Activated naive CD4-positive, alpha-beta T cell treated with anti-CD3 and anti-CD28 coated beads, Interleukin-2, amount 10 ng/mL, durations not matched to agents 7 days and 5 days (primary cell): ENCODE measurements around the gene KDM2A.

Experiments
- CTCF ChIA-PET: fragments of 350-600 bp; sonication (Branson Sonifier 250); formaldehyde crosslinking; loops from one replicate; lab custom pipeline; 2021; ENCODE audit warnings: antibody characterized with exemption; lab: Charles Lee
- DNase-seq: peaks from one replicate; pipeline ENCODE4 v3.0.0-alpha.2; 2020
- H3K27ac Mint-ChIP-seq: one replicate; pipeline ENCODE4 v1.8.0; 2021; ENCODE audit warnings: mild to moderate bottlenecking, moderate library complexity, mixed read lengths
- H3K27me3 Mint-ChIP-seq: one replicate; pipeline ENCODE4 v1.8.0; 2021; ENCODE audit warnings: mild to moderate bottlenecking, mixed read lengths
- H3K36me3 Mint-ChIP-seq: one replicate; pipeline ENCODE4 v1.8.0; 2021; ENCODE audit warnings: mixed read lengths
- H3K4me1 Mint-ChIP-seq: one replicate; pipeline ENCODE4 v1.8.0; 2021; ENCODE audit warnings: mixed read lengths
- H3K4me3 Mint-ChIP-seq: one replicate; pipeline ENCODE4 v1.8.0; 2021; ENCODE audit warnings: mild to moderate bottlenecking, moderate library complexity, mixed read lengths
- H3K9me3 Mint-ChIP-seq: one replicate; pipeline ENCODE4 v1.8.0; 2021; ENCODE audit warnings: mixed read lengths

KDM2A gene

GRCh38 chr11:67240576-67241389 lies 121.7 kb downstream of the KDM2A start:
- peak; percentile 88 for DNase-seq
- H3K4me1 Mint-ChIP-seq, result peaks cover 50% of the 10 kb centered on the region
- peak overlapping the region; percentile 96 for H3K4me3 Mint-ChIP-seq
- peaks cover 53% of the 10 kb centered on the region for H3K36me3 Mint-ChIP-seq
- H3K9me3 Mint-ChIP-seq, result no peaks in the 10 kb centered on the region
- CTCF ChIA-PET, result interaction anchor here (0.9 to 1.5 kb wide), 5 partner anchors 12 to 145 kb away, joined by 3 to 8 read pairs (median 5); no protein-coding TSS in a partner anchor
- H3K27me3 Mint-ChIP-seq, result no peaks in the 10 kb centered on the region
- peak overlapping the region; percentile 99 for H3K27ac Mint-ChIP-seq

- H3K27ac Mint-ChIP-seq, result peak overlapping the region; percentile 58
Measured at GRCh38 chr11:67242548-67242947, 123.5 kb downstream of the KDM2A start.

GRCh38 chr11:67243051-67243450 lies 124.0 kb downstream of the KDM2A start:
- no peaks in the 10 kb centered on the region for H3K9me3 Mint-ChIP-seq
- CTCF ChIA-PET, result interaction anchor here (1.0 kb wide), 1 partner anchor 11 kb away, joined by 3 read pairs; no protein-coding TSS in a partner anchor
- no peak for DNase-seq
- H3K27me3 Mint-ChIP-seq, result no peaks in the 10 kb centered on the region
- no peak overlapping the region for H3K27ac Mint-ChIP-seq
- H3K4me3 Mint-ChIP-seq, result peak overlapping the region; percentile 96
- peaks cover 62% of the 10 kb centered on the region for H3K36me3 Mint-ChIP-seq
- peaks cover 48% of the 10 kb centered on the region for H3K4me1 Mint-ChIP-seq

More at GRCh38 chr11:67242548-67242947, 123.5 kb downstream of the KDM2A start:
- no peaks in the 10 kb centered on the region for H3K27me3 Mint-ChIP-seq
- peaks cover 48% of the 10 kb centered on the region for H3K4me1 Mint-ChIP-seq
- H3K36me3 Mint-ChIP-seq, result peaks cover 58% of the 10 kb centered on the region
- CTCF ChIA-PET, result no interaction called here
- DNase-seq, result no peak
- H3K9me3 Mint-ChIP-seq, result no peaks in the 10 kb centered on the region
- peak overlapping the region; percentile 96 for H3K4me3 Mint-ChIP-seq

GRCh38 chr11:67245046-67245445 lies 126.0 kb downstream of the KDM2A start:
- peaks cover 81% of the 10 kb centered on the region for H3K36me3 Mint-ChIP-seq
- CTCF ChIA-PET, result interaction anchor here (0.9 kb wide), 1 partner anchor 75 kb away, joined by 3 read pairs; no protein-coding TSS in a partner anchor
- H3K9me3 Mint-ChIP-seq, result no peaks in the 10 kb centered on the region
- no peaks in the 10 kb centered on the region for H3K27me3 Mint-ChIP-seq
- H3K4me3 Mint-ChIP-seq, result no peak overlapping the region
- peak overlapping the region; percentile 3 for H3K27ac Mint-ChIP-seq
- no peak for DNase-seq
- H3K4me1 Mint-ChIP-seq, result peaks cover 32% of the 10 kb centered on the region

GRCh38 chr11:67247946-67248550 lies 129.0 kb downstream of the KDM2A start:
- H3K4me3 Mint-ChIP-seq, result no peak overlapping the region
- H3K4me1 Mint-ChIP-seq, result peaks cover 31% of the 10 kb centered on the region
- CTCF ChIA-PET, result no interaction called here
- no peaks in the 10 kb centered on the region for H3K9me3 Mint-ChIP-seq
- peaks cover 83% of the 10 kb centered on the region for H3K36me3 Mint-ChIP-seq
- H3K27ac Mint-ChIP-seq, result peak overlapping the region; percentile 43
- H3K27me3 Mint-ChIP-seq, result no peaks in the 10 kb centered on the region
- no peak for DNase-seq

GRCh38 chr11:67248653-67249052 lies 129.6 kb downstream of the KDM2A start:
- no peak for DNase-seq
- Mint-ChIP-seq H3K27me3 (no peaks in the 10 kb centered on the region), H3K4me3 (no peak overlapping the region), H3K27ac (peak overlapping the region; percentile 43), H3K36me3 (peaks cover 86% of the 10 kb centered on the region), H3K9me3 (no peaks in the 10 kb centered on the region), H3K4me1 (peaks cover 35% of the 10 kb centered on the region)
- CTCF ChIA-PET, result no interaction called here

- H3K4me1 Mint-ChIP-seq, result peaks cover 44% of the 10 kb centered on the region
- no peak overlapping the region for H3K4me3 Mint-ChIP-seq
- H3K36me3 Mint-ChIP-seq, result peaks cover 88% of the 10 kb centered on the region
- H3K27ac Mint-ChIP-seq, result no peak overlapping the region
- H3K9me3 Mint-ChIP-seq, result no peaks in the 10 kb centered on the region
- no peak for DNase-seq
- CTCF ChIA-PET, result interaction anchor here (0.7 to 5.3 kb wide), 2 partner anchors 12 to 169 kb away, joined by 3 to 36 read pairs; no protein-coding TSS in a partner anchor
- H3K27me3 Mint-ChIP-seq, result no peaks in the 10 kb centered on the region
Measured at GRCh38 chr11:67250059-67251043, 131.3 kb downstream of the KDM2A start.

GRCh38 chr11:67251841-67252240 lies 132.8 kb downstream of the KDM2A start:
- no peaks in the 10 kb centered on the region for H3K9me3 Mint-ChIP-seq
- no peak overlapping the region for H3K27ac Mint-ChIP-seq
- no peak for DNase-seq
- H3K27me3 Mint-ChIP-seq, result no peaks in the 10 kb centered on the region
- CTCF ChIA-PET, result interaction anchor here (0.9 to 5.3 kb wide), 4 partner anchors 11 to 169 kb away, joined by 3 to 36 read pairs (median 4); no protein-coding TSS in a partner anchor
- H3K4me3 Mint-ChIP-seq, result no peak overlapping the region
- H3K36me3 Mint-ChIP-seq, result peaks cover 86% of the 10 kb centered on the region
- peaks cover 52% of the 10 kb centered on the region for H3K4me1 Mint-ChIP-seq

- DNase-seq, result peak; percentile 64
- Mint-ChIP-seq H3K4me3 (no peak overlapping the region), H3K36me3 (peaks cover 90% of the 10 kb centered on the region), H3K27ac (peak overlapping the region; percentile 85), H3K4me1 (peaks cover 52% of the 10 kb centered on the region), H3K27me3 (no peaks in the 10 kb centered on the region), H3K9me3 (no peaks in the 10 kb centered on the region)
- CTCF ChIA-PET, result interaction anchor here (0.8 to 5.3 kb wide), 13 partner anchors 10 to 171 kb away, joined by 3 to 36 read pairs (median 4); no protein-coding TSS in a partner anchor
Measured at GRCh38 chr11:67252831-67253239, 133.8 kb downstream of the KDM2A start.

- peaks cover 50% of the 10 kb centered on the region for H3K4me1 Mint-ChIP-seq
- H3K9me3 Mint-ChIP-seq, result no peaks in the 10 kb centered on the region
- DNase-seq, result no peak
- H3K27ac Mint-ChIP-seq, result peak overlapping the region; percentile 85
- H3K36me3 Mint-ChIP-seq, result peaks cover 77% of the 10 kb centered on the region
- H3K27me3 Mint-ChIP-seq, result no peaks in the 10 kb centered on the region
- H3K4me3 Mint-ChIP-seq, result no peak overlapping the region
- CTCF ChIA-PET, result interaction anchor here (0.9 to 5.3 kb wide), 12 partner anchors 9 to 173 kb away, joined by 3 to 36 read pairs (median 4); no protein-coding TSS in a partner anchor
Measured at GRCh38 chr11:67253872-67254624, 135.0 kb downstream of the KDM2A start.

- H3K4me1 Mint-ChIP-seq, result peaks cover 50% of the 10 kb centered on the region
- CTCF ChIA-PET, result interaction anchor here (1.1 to 5.3 kb wide), 4 partner anchors 8 to 173 kb away, joined by 3 to 36 read pairs (median 8); no protein-coding TSS in a partner anchor
- peaks cover 72% of the 10 kb centered on the region for H3K36me3 Mint-ChIP-seq
Measured at GRCh38 chr11:67254798-67255197, 135.7 kb downstream of the KDM2A start.

GRCh38 chr11:67255353-67255752 lies 136.3 kb downstream of the KDM2A start:
- Mint-ChIP-seq H3K9me3 (no peaks in the 10 kb centered on the region), H3K4me3 (no peak overlapping the region), H3K4me1 (peaks cover 51% of the 10 kb centered on the region), H3K27ac (no peak overlapping the region), H3K27me3 (no peaks in the 10 kb centered on the region), H3K36me3 (peaks cover 66% of the 10 kb centered on the region)
- no peak for DNase-seq
- CTCF ChIA-PET, result no interaction called here

More at GRCh38 chr11:67254798-67255197, 135.7 kb downstream of the KDM2A start:
- peak overlapping the region; percentile 85 for H3K27ac Mint-ChIP-seq
- H3K27me3 Mint-ChIP-seq, result no peaks in the 10 kb centered on the region
- H3K9me3 Mint-ChIP-seq, result no peaks in the 10 kb centered on the region
- no peak for DNase-seq
- H3K4me3 Mint-ChIP-seq, result no peak overlapping the region

GRCh38 chr11:67255864-67256263 lies 136.8 kb downstream of the KDM2A start:
- no peak overlapping the region for H3K27ac Mint-ChIP-seq
- no peaks in the 10 kb centered on the region for H3K9me3 Mint-ChIP-seq
- peaks cover 51% of the 10 kb centered on the region for H3K4me1 Mint-ChIP-seq
- H3K27me3 Mint-ChIP-seq, result no peaks in the 10 kb centered on the region
- no peak overlapping the region for H3K4me3 Mint-ChIP-seq
- CTCF ChIA-PET, result no interaction called here
- H3K36me3 Mint-ChIP-seq, result peaks cover 61% of the 10 kb centered on the region
- DNase-seq, result no peak
